HEK293T (cell line): ENCODE data around the gene SH3PXD2A.

Experiments
- CTBP1 ChIP-seq: fragments of 450-650 bp; IDR thresholded peaks from 2 replicates; pipeline ENCODE4 v1.6.1; 2016; ENCODE audit warnings: borderline replicate concordance
- ELF4 ChIP-seq: fragments of 450-650 bp; IDR thresholded peaks from 2 replicates; pipeline ENCODE4 v1.6.1; 2017; ENCODE audit warnings: antibody characterized with exemption
- SP1 ChIP-seq: fragments of 450-650 bp; IDR thresholded peaks from 2 replicates; pipeline ENCODE4 v1.6.1; 2017
- SUZ12 ChIP-seq: fragments of 450-650 bp; IDR thresholded peaks from 2 replicates; pipeline ENCODE4 v1.6.1; 2016; ENCODE audit warnings: mild to moderate bottlenecking

DNA sequence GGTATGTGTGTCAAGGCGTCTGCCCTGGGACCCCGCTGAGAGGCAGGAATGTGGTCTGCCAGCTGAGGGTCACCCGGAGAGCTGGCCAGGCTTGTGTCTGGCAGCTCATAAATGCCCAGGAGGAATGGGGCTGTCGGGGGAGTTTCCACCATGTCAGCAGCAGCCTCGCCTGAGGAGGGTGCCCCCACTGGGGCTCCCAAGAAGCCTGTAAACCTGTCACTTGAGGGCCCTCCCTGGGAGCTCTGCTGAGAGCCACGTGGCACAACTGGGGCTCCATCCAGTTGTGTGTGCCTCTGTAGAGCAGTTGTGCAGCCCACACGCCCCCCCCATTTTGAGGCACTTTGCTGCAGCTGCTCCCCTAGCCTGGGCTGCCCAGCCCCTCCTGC, 291.3 kb downstream of the SH3PXD2A start:
- TF ChIP-seq CTBP1 (no peak), SP1 (no peak), SUZ12 (no peak), ELF4 (no peak)
